Ramos (cell line): ENCODE results near the gene RAB3IL1.

Source experiments
- in situ Hi-C: fragments of 300-500 bp; cut with MboI; formaldehyde crosslinking; loops from one replicate; pipeline ENCODE4 v1.14.3; 2022; ENCODE audit warnings: low sequenced_read_pairs; ENCODE audit not compliant: unreplicated experiment

The RAB3IL1 gene

GRCh38 chr11:61854966-61855714 lies 62.2 kb downstream of the RAB3IL1 start:
- in situ Hi-C loops: no loop called here

DNA sequence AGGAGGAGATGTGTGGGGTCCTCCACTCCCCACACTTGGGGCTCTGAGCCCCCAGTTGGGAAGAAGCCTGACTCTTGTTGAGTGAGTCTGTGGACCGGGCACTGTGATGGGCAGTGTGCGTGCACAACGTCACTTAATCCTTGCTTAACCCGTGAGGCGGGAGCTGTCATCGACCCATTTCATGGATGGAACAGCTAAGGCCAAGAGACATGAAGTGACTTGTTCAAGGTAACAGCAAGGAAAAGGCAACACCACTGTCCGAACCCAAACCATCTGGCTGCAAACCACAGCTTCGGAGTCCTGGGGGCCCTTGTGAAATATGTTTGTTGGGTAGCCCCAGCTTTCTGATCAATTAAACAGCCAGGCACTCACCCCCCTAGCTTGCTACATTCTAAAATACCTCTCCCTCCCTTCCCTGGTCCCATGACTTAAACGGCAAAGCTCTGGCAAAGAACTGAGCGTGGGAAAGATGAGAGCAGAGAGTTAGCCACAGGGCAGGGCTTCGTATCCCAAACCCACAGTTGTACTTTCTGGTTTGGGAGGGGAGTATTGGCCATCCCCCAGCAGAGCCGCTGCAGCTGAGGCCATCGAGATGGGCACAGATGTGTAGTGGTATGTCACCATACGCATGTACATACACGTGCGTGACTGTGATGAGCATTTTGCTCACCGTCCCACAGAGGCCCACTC lies 63.0 kb downstream of the RAB3IL1 start:
- in situ Hi-C loops: no loop called here

- in situ Hi-C loops: no loop called here
Measured at GRCh38 chr11:61853698-61854169, 63.6 kb downstream of the RAB3IL1 start.

GRCh38 chr11:61851900-61852295 lies 65.5 kb downstream of the RAB3IL1 start:
- in situ Hi-C loops: no loop called here

DNA sequence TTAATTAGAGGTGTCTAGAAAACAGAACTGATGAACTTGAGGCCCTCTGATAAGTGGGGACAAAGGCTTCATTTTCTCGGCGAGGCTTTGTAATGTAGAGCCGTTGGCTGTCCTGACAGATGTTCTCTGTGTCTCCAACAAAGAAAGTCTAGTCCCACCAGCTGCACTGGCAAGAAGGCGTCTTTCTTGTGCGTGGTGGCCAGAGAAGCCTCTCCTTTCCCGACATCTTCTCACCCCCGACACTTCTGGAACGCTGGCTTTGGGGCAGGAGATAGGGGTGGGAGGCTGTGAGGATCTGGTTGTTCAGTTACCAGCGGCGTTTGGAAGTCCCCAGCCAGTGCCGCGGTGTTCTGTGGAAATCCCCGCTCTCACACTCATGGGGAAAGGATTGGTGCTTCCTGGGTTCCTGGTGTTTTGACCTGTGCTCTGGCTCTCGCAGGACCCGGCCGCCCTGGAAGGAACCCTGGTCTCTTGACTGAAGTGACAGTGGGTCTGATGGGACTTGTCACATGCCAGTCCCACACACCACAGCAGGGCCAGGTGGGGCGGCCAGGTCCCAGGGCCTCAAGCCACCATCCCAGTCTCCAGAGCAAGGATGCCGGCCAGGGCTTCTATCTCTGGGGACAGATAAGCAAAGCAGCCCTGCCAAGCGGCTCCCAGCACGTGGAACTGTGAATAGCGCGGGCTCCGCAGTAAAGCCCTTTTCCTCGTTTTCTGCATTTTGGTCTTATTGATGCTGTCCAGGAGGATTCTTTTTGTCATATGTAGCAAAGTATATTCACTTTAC lies 66.1 kb downstream of the RAB3IL1 start:
- in situ Hi-C loops: no loop called here

GRCh38 chr11:61850687-61851086 lies 66.7 kb downstream of the RAB3IL1 start:
- in situ Hi-C loops: no loop called here

DNA sequence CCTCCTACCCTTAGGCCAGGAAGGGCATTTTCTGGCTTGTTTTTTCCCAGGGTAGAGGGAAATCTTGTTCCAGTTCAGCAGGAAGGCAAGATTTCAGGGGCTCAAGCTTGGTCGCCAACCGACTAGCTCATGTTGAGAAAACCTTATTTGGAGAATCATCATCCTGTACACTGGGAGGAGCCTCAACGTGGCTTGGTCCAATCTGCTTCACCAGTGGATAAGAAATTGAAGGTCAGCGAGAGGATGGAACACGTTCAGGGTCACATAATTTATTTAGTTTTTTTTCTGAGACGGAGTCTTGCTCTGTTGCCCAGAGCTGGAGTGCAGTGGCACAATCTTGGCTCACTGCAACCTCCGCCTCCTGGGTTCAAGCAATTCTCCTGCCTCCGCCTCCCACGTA lies 68.7 kb downstream of the RAB3IL1 start:
- in situ Hi-C loops: no loop called here

DNA sequence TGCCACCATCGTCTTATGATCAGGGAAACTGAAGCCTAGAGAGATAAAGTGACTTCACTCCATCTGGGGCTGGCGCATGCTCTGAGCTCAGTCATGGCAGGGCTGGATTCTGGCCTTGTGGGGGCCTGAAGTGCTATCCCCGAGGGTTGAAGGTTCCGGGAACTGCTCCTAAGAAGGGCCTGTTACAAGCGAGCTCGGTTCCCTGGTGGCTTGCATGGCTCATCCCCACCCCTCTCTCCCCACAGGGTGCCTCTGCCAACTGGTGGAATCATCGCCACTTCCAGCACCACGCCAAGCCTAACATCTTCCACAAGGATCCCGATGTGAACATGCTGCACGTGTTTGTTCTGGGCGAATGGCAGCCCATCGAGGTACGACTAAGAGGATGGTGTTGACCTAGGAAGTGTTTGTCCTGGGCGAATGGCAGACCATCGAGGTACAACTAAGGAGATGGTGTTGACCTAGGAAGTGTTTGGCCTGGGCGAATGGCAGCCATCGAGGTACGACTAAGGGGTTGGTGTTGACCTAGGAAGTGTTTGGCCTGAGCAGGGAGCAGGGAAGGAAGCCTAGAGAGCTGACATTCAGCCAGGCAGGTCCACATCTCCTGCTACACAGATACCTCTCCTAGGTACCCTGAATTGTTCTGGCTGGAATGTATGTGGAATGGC lies 69.3 kb downstream of the RAB3IL1 start:
- in situ Hi-C loops: no loop called here
